Measurements from ENCODE around the gene CCDC178. TPM values are rescaled to one million over a fixed set of nuclear protein-coding genes. Genes with fewer than 3 reads are reported as not detected.

The CCDC178 gene
- total and polyA plus RNA-seq, 2 of the 4 experiments (the other 2 are of a cell fraction) = not detected

GRCh38 chr18:32909798-32910561 is 530.5 kb downstream of the CCDC178 start:
- no peaks in the 10 kb centered on the region for H3K36me3 ChIP-seq (ENCODE audit: control insufficient read depth, insufficient read depth, low read length)
- H4K5ac ChIP-seq (ENCODE audit: low read depth, low read length) = no peak overlapping the region
- H3K56ac ChIP-seq (ENCODE audit: extremely low read depth, insufficient read depth, low read length) = no peak overlapping the region
- no peak overlapping the region for H2AFZ ChIP-seq (replicated peaks; ENCODE audit: low read length, poor library complexity)
- no peak overlapping the region for H3K4me3 ChIP-seq (ENCODE audit: insufficient read depth, low read depth, low read length)
- no peaks in the 10 kb centered on the region for H4K20me1 ChIP-seq (ENCODE audit: insufficient read depth, low read length)
- no peak overlapping the region for H3K27ac ChIP-seq (ENCODE audit: insufficient read depth, low read length)
- no CpG with 5 or more reads among the region's 5 CpGs for WGBS, 2 experiments (ENCODE audit: extremely low coverage in 2 of 2, insufficient read length in 1 of 2)
- no peak overlapping the region for H2BK5ac ChIP-seq (ENCODE audit: low read depth, low read length, poor library complexity, severe bottlenecking)
- no peak overlapping the region for H2BK120ac ChIP-seq (ENCODE audit: low read depth, low read length)
- no peak overlapping the region for H2AK9ac ChIP-seq (replicated peaks; ENCODE audit: low read depth, low read length, poor library complexity)
- H3K9ac ChIP-seq (ENCODE audit: low read depth, low read length) = no peak overlapping the region
- ATAC-seq (ENCODE audit: low read depth) (no peak), DNase-seq (no peak)
- dilution Hi-C loops (cut with HindIII; ENCODE audit: low sequenced_read_pairs, unreplicated experiment) (no loop called here), in situ Hi-C loops (cut with MboI; ENCODE audit: low sequenced_read_pairs) (no loop called here), intact Hi-C loops (cut with micrococcal nuclease) (no loop called here)
- no peak overlapping the region for H3K23ac ChIP-seq (ENCODE audit: low read depth, low read length)
- no peak overlapping the region for H2BK15ac ChIP-seq (ENCODE audit: low read depth, low read length)
- no peaks in the 10 kb centered on the region for H3K27me3 ChIP-seq (ENCODE audit: control insufficient read depth, insufficient read depth, low read length)
- BruUV-seq (replicated peaks) = no TSS peak
- H3K9me3 ChIP-seq (ENCODE audit: control insufficient read depth, insufficient read depth, low read length) = no peaks in the 10 kb centered on the region
- H3K18ac ChIP-seq (ENCODE audit: low read depth, low read length) = no peak overlapping the region
- H3K9me1 ChIP-seq (ENCODE audit: insufficient read depth, low read length) = no peaks in the 10 kb centered on the region
- no peak overlapping the region for H4K91ac ChIP-seq (ENCODE audit: insufficient read depth, low read depth, low read length)
- no peak overlapping the region for H3K4ac ChIP-seq (ENCODE audit: low read depth, low read length)
- no peaks in the 10 kb centered on the region for H3K4me1 ChIP-seq (ENCODE audit: control insufficient read depth, insufficient read depth, low read length)
- H3K79me1 ChIP-seq (ENCODE audit: low read depth in 1 of 2, low read length in 2 of 2) = no peaks in the 10 kb centered on the region
- no peak overlapping the region for H2BK20ac ChIP-seq (ENCODE audit: low read depth, low read length)
- no peak overlapping the region for H2AK5ac ChIP-seq (ENCODE audit: low read depth, low read length)
- TF ChIP-seq SMC3 (IDR thresholded peaks at IDR 0.05; ENCODE audit: low read depth, low read length) (no peak), RCOR1 (IDR thresholded peaks at IDR 0.05; ENCODE audit: insufficient replicate concordance, low read length) (no peak), CHD1 (IDR thresholded peaks at IDR 0.05; ENCODE audit: low read depth, low read length) (no peak), MAZ (IDR thresholded peaks at IDR 0.05; ENCODE audit: borderline replicate concordance, low read depth, low read length) (no peak), NFE2L2 (IDR thresholded peaks at IDR 0.05; ENCODE audit: low read depth, low read length) (no peak), CTCF (conservative IDR thresholded peaks at IDR 0.05; ENCODE audit: low read depth, low read length) (no peak), MAFK (IDR thresholded peaks at IDR 0.05; ENCODE audit: low read depth, low read length) (no peak), USF2 (IDR thresholded peaks at IDR 0.05; ENCODE audit: low read depth, low read length) (no peak), MXI1 (IDR thresholded peaks at IDR 0.05; ENCODE audit: borderline replicate concordance, low read depth, low read length) (no peak), RFX5 (IDR thresholded peaks at IDR 0.05; ENCODE audit: low read depth, low read length) (no peak), ELK1 (IDR thresholded peaks at IDR 0.05; ENCODE audit: borderline replicate concordance, low read depth, low read length) (no peak), POLR2A (IDR thresholded peaks at IDR 0.05; ENCODE audit: low read depth, low read length) (no peak)
- ChIA-PET POLR2A (ENCODE audit: unreplicated experiment) (no interaction called here), CTCF (no interaction called here)
- no peak overlapping the region for H4K8ac ChIP-seq (ENCODE audit: low read depth in 2 of 2, low read length in 2 of 2)
- H3K14ac ChIP-seq (replicated peaks; ENCODE audit: low read depth, low read length) = no peak overlapping the region
- no peak overlapping the region for H3K4me2 ChIP-seq (ENCODE audit: low read depth, low read length)
